Mesendoderm (in vitro differentiated cells): ENCODE data around the gene FUZ. TPM values are rescaled to one million over a fixed set of nuclear protein-coding genes. Genes with fewer than 3 reads are reported as not detected.

Experiments
- small RNA-seq: library from polyadenylated mRNA; stranded (forward); fragments of <200 nt; extraction: miRNeasy Mini kit (QIAGEN cat#:217004); gene quantifications from one replicate; pipeline ENCODE3, GENCODE V24; 2013; ENCODE audit not compliant: insufficient read depth

The FUZ gene

Small RNA genes within 50 kb of the gene (small RNA-seq; reads per million reads assigned to genes)
- gene MIR4749, result 0.54 reads per million
- gene MIR6799, result 0.54 reads per million
- not detected for gene RNU6-841P
